ENCODE measurements around the gene PCP2.

DNA sequence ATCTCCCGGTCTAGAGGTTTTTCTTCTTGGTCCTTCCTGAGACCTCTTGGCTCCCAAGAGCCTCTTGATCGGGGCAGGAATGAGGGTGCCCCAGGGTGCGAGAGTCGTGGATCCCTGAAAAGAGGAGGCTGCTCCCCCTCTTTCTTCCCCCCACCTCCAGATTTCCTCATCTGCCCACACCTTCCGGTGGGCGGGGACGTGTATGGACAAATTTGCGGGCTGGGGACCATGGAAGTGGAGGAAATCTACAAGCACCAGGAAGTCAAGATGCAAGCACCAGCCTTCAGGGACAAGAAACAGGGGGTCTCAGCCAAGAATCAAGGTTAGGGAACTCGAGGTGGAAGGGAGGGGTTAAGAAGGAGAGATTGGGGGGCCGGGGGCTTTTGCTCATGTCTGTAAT lies 43.3 kb upstream of the PCP2 start, which contains the start of gene MCEMP1:
- TF ChIP-seq, protein P1, sequence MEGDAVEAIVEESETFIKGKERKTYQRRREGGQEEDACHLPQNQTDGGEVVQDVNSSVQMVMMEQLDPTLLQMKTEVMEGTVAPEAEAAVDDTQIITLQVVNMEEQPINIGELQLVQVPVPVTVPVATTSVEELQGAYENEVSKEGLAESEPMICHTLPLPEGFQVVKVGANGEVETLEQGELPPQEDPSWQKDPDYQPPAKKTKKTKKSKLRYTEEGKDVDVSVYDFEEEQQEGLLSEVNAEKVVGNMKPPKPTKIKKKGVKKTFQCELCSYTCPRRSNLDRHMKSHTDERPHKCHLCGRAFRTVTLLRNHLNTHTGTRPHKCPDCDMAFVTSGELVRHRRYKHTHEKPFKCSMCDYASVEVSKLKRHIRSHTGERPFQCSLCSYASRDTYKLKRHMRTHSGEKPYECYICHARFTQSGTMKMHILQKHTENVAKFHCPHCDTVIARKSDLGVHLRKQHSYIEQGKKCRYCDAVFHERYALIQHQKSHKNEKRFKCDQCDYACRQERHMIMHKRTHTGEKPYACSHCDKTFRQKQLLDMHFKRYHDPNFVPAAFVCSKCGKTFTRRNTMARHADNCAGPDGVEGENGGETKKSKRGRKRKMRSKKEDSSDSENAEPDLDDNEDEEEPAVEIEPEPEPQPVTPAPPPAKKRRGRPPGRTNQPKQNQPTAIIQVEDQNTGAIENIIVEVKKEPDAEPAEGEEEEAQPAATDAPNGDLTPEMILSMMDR (conservative IDR thresholded peaks at IDR 0.05 in 1 of 2, IDR thresholded peaks at IDR 0.05 in 1 of 2; ENCODE audit: low read depth in 1 of 2, low read length in 2 of 2): no peak
- TF ChIP-seq EZH2 (IDR thresholded peaks at IDR 0.05; ENCODE audit: low read length, missing control alignments): no peak

Measured in fibroblast of lung (primary cell).